Raji (cell line): Measurements from ENCODE around the gene SLC45A3.

Source experiments
- POLR2A ChIP-seq: IDR thresholded peaks from 2 replicates; pipeline ENCODE4 v1.6.1; 2011; ENCODE audit warnings: low read depth, low read length, control low read depth; ENCODE audit not compliant: insufficient read depth

The SLC45A3 gene

GRCh38 chr1:205677167-205677566 lies 3.1 kb downstream of the SLC45A3 start:
- no peak for TF ChIP-seq POLR2A

- TF ChIP-seq POLR2A = no peak
Measured at GRCh38 chr1:205676597-205676996, 3.7 kb downstream of the SLC45A3 start.

GRCh38 chr1:205676002-205676401 lies 4.3 kb downstream of the SLC45A3 start:
- no peak for TF ChIP-seq POLR2A

- TF ChIP-seq POLR2A = no peak
Measured at GRCh38 chr1:205675247-205675646, 5.1 kb downstream of the SLC45A3 start.

GRCh38 chr1:205672970-205673369 lies 7.3 kb downstream of the SLC45A3 start:
- no peak for TF ChIP-seq POLR2A

GRCh38 chr1:205672395-205672889 lies 7.9 kb downstream of the SLC45A3 start:
- no peak for TF ChIP-seq POLR2A

- no peak for TF ChIP-seq POLR2A
Measured at GRCh38 chr1:205670611-205671430, 9.5 kb downstream of the SLC45A3 start.

GRCh38 chr1:205670150-205670446 lies 10.2 kb downstream of the SLC45A3 start:
- no peak for TF ChIP-seq POLR2A

- no peak for TF ChIP-seq POLR2A
Measured at GRCh38 chr1:205669341-205670149, 10.8 kb downstream of the SLC45A3 start.

- TF ChIP-seq POLR2A = 0 out of 2 replicates have a peak, but pooled peaks have one; percentile 30
Measured at GRCh38 chr1:205668951-205669340, 11.4 kb downstream of the SLC45A3 start.

- no peak for TF ChIP-seq POLR2A
Measured at GRCh38 chr1:205667909-205668643, 12.2 kb downstream of the SLC45A3 start.

- 0 out of 2 replicates have a peak, but pooled peaks have one; percentile 35 for TF ChIP-seq POLR2A
Measured at GRCh38 chr1:205666372-205667166, 13.7 kb downstream of the SLC45A3 start.

- TF ChIP-seq POLR2A = no peak
Measured at GRCh38 chr1:205665201-205666045, 14.9 kb downstream of the SLC45A3 start.
